CD4-positive, alpha-beta T cell treated with Interleukin-21 for 1 hour (primary cell): ENCODE results near the gene FAM209B.
"Not testable (repeated sequence)": the region's sequence is repeated elsewhere in the genome, so short reads cannot be mapped to it uniquely, and the experiment has no call there.

Experiments
- DNase-seq: peaks from one replicate; pipeline ENCODE4 v3.0.0-alpha.2; 2020

The FAM209B gene

DNA sequence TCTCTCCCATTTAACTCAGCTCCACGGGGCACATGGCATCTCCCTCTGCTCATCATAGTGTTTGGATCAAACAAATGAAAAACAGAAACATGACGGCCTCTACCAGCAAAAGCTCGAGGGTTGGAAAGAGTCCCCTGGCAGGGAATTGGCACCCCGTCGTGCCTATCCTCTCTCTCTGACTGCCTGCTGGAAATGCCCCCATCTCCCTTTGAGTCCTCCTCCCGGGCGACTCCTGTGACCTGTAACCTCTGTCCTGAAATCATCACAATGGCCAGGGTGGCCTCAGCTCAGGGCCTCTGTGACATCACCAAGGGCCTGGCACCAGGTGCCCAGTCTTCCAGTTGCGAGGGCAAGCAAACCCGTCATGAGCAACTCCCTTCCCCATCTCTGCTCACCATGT lies at the start of gene FAM209B:
Gene FAM209B (plus strand): TSS at position 301 of the 400 bp plus-strand sequence. CDS start 96 bp downstream, at position 397.
- DNase-seq: not testable (repeated sequence)

- DNase-seq: peak; percentile 22
Observed at GRCh38 chr20:56483970-56484369, 49.1 kb upstream of the FAM209B start.

DNA sequence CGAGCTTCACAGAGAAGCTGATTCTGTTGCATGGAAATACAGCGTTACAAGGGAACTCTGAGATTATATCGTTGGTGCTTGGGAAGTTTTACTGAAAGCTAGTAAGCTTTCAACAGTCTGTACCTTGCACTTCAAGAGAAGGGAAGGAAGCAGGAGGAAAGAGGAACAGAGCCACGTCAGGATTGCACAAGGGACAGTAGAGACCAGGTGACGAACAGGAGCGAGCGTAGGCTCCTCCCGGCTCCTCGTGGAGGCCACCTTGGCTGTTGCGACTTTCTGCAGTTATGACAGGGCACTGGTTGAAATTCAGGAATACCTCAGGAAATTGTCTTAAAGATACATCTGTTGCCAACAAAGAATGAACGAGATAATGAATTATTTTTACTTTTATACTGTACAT lies 45.8 kb upstream of the FAM209B start:
- DNase-seq: no peak

DNA sequence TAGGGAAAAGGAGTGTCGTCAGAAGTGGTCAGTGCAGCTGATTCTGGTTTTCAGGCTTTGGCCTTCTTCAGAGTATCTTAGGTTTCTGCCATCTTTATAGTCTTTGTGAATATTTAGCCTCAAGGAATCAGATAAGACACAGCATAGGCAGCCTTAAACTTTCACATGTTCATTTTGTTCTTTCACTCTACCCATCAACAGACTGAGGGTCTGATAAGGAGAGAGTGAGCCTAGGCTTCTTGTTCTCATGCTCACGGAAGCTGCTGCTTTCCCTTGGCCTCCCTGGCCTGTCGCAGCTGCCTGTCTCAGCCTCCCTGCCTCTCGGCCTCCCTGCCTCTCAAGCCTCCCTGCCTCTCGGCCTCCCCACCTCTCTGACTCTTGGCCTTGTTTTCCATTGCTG lies 44.5 kb upstream of the FAM209B start:
- DNase-seq: no peak

- no peak for DNase-seq
Observed at GRCh38 chr20:56501116-56501515, 31.9 kb upstream of the FAM209B start.

- DNase-seq: no peak
Observed at GRCh38 chr20:56503916-56504315, 29.1 kb upstream of the FAM209B start.

DNA sequence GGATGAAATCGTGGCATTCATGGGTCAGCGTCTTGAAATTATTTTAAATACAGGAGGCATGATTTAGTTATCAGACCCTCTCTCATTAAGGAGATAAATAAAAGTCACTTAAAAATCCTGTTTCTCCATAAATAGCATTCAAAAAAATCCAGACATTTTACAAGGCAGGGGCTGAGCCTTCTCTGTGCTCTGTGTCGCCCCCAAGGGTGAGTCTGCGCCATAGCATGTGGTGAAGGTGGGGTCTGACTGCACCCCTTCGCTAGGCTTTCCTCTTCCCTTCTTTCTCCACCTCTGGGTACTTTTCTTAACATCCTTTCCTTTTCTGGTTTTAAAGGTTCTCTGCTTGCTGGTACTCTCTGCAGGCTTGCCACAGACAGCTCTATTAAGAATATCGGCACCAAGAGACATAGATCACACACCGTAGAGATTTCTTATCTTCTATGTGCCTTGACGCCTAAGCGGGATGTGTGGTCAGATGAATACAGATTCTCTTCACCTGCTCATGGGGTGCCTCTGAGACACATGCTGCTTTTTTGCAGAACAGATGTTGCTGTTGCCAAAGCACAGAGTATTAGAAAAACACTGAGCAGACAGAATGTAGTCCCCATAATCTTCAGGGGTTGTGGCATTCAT lies 28.6 kb upstream of the FAM209B start:
- DNase-seq: no peak

- no peak for DNase-seq
Observed at GRCh38 chr20:56506103-56506502, 26.9 kb upstream of the FAM209B start.

DNA sequence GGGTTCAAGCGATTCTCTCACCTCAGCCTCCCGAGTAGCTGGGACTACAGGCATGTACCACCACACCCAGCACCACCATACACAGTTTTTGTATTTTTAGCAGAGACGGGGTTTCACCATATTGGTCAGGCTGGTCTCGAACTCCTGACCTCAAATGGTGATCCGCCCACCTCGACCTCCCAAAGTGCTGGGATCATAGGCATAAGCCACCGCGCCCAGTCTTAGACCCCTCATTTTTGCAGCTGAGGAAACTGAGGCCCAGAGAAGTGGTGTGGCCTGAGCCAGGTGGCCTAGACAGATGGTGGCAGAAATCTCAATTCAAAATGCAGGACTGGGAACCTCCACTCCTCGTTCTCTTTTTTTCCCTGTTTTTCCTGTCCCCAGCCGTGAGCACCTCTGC lies 21.1 kb upstream of the FAM209B start:
- no peak for DNase-seq

- DNase-seq: no peak
Observed at GRCh38 chr20:56513161-56514150, 19.6 kb upstream of the FAM209B start.

- no peak for DNase-seq
Observed at GRCh38 chr20:56516631-56517030, 16.4 kb upstream of the FAM209B start.

DNA sequence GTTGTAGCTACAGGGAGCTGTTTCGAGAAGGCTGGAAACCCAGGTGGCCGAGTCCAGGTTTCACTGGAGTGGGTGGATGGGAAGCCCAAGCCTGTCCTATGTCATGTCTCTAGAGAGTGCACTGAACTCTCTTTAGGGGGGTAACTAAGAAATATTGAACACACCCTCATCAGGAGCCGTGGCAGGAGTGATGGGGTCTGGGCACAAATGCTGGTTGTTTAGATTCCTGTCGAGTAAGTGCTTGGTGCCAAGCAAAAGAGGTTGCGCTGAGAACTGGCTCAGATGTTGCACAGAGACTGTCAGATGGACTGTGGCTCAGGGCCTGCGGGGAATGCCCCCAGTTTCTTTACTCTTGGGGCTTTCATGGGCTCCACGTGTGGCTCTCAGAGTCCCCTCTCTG lies 15.8 kb upstream of the FAM209B start:
- no peak for DNase-seq

GRCh38 chr20:56517641-56518040 lies 15.4 kb upstream of the FAM209B start:
- no peak for DNase-seq

DNA sequence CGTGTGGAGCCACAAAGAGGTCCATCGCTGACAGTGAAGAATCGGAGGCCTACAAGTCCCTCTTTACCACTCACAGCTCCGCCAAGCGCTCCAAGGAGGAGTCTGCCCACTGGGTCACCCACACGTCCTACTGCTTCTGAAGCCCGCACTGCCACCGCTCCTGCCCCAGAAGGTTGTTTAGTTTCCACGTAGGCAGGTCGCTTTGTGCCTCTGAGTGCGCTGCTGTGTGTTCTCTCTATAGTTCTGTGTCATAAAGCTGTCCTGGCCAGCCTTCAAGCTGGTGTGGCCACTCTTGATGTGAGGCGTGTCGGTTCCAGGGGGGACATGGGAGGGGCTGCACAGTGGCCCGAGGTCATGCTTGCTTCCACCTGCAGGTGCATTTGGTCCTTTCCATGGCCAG lies 14.9 kb upstream of the FAM209B start:
- DNase-seq: no peak

GRCh38 chr20:56518721-56519398 lies 14.2 kb upstream of the FAM209B start:
- DNase-seq: no peak

GRCh38 chr20:56519551-56519950 lies 13.5 kb upstream of the FAM209B start:
- no peak for DNase-seq

- no peak for DNase-seq
Observed at GRCh38 chr20:56520180-56520579, 12.9 kb upstream of the FAM209B start.

DNA sequence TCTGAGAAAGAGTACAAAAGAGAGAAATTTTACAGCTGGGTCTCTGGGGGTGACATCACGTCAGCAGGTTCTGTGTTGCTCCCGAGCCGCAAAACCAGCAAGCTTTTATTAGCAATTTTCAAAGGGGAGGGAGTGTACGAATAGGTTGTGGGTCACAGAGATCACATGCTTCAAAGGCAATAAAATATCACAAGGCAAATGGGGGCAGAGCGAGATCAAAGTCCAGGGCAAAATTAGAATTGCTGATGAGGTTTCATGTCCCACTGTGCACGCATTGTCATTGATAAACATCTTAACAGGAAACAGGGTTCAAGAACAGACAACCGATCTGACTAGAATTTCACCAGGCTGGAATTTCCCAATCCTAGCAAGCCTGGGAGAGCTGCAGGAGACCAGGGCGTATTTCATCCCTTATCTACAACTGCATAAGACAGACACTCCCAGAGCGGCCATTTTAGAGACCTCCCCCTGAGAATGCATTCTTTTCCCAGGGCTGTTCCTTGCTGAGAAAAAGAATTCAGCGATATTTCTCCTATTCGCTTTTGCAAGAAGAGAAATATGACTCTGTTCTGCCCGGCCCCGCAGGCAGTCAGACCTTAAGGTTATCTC lies 12.2 kb upstream of the FAM209B start:
- peak; percentile 6 for DNase-seq

- no peak for DNase-seq
Observed at GRCh38 chr20:56522311-56522710, 10.7 kb upstream of the FAM209B start.

GRCh38 chr20:56524444-56524843 lies 8.6 kb upstream of the FAM209B start, which contains the start of gene FAM209A:
Gene FAM209A (plus strand): TSS chr20:56524744. CDS start chr20:56524809, 65 bp downstream.
- DNase-seq: not testable (repeated sequence)

- DNase-seq: no peak
Observed at GRCh38 chr20:56527521-56527920, 5.5 kb upstream of the FAM209B start.

GRCh38 chr20:56537997-56538396 lies 5.0 kb downstream of the FAM209B start:
- no peak for DNase-seq

GRCh38 chr20:56540415-56540814 lies 7.4 kb downstream of the FAM209B start:
- no peak for DNase-seq
